NCI-H2107 treated with DMSO at 0.1 percent for 48 hours (cell line): ENCODE results near the gene CYSTM1.
A peak's percentile ranks its signal among the peaks of the same experiment; 100 is the strongest.

Source experiments
- DNase-seq: peaks from one replicate; lab custom pipeline; 2025; ENCODE audit not compliant: unreplicated experiment; lab: John Stamatoyannopoulos, UW

The CYSTM1 gene

GRCh38 chr5:140232731-140233130 lies 57.7 kb downstream of the CYSTM1 start:
- DNase-seq = no peak

GRCh38 chr5:140234377-140234989 lies 59.5 kb downstream of the CYSTM1 start:
- DNase-seq = no peak

GRCh38 chr5:140235791-140236551 lies 61.0 kb downstream of the CYSTM1 start:
- no peak for DNase-seq

- DNase-seq = no peak
These were observed 62.1 kb downstream of the CYSTM1 start for GRCh38 chr5:140236891-140237598.

- DNase-seq = no peak
These were observed 63.8 kb downstream of the CYSTM1 start for GRCh38 chr5:140238756-140239155.

- no peak for DNase-seq
These were observed 64.5 kb downstream of the CYSTM1 start for GRCh38 chr5:140239461-140239860.

GRCh38 chr5:140239939-140240700 lies 65.1 kb downstream of the CYSTM1 start:
- DNase-seq = no peak

GRCh38 chr5:140240987-140241706 lies 66.2 kb downstream of the CYSTM1 start:
- peak; percentile 29 for DNase-seq

- no peak for DNase-seq
These were observed 67.1 kb downstream of the CYSTM1 start for GRCh38 chr5:140242099-140242498.

GRCh38 chr5:140242890-140243585 lies 68.0 kb downstream of the CYSTM1 start:
- no peak for DNase-seq

- DNase-seq = peak; percentile 49
These were observed 68.8 kb downstream of the CYSTM1 start for GRCh38 chr5:140243706-140244250.

- peak; percentile 33 for DNase-seq
These were observed 69.6 kb downstream of the CYSTM1 start for GRCh38 chr5:140244525-140245025.

- no peak for DNase-seq
These were observed 70.4 kb downstream of the CYSTM1 start for GRCh38 chr5:140245341-140245740.

GRCh38 chr5:140245926-140246325 lies 70.9 kb downstream of the CYSTM1 start:
- DNase-seq = no peak

- no peak for DNase-seq
These were observed 71.6 kb downstream of the CYSTM1 start for GRCh38 chr5:140246378-140247122.

- no peak for DNase-seq
These were observed 73.4 kb downstream of the CYSTM1 start for GRCh38 chr5:140248414-140248813.

GRCh38 chr5:140249536-140249935 lies 74.5 kb downstream of the CYSTM1 start:
- no peak for DNase-seq

GRCh38 chr5:140250386-140250785 lies 75.4 kb downstream of the CYSTM1 start:
- no peak for DNase-seq

- DNase-seq = no peak
These were observed 76.6 kb downstream of the CYSTM1 start for GRCh38 chr5:140251527-140251973.
